H1 (cell line): ENCODE measurements around the gene SP1. TPM values are rescaled to one million over a fixed set of nuclear protein-coding genes. Genes with fewer than 3 reads are reported as not detected.

Experiments
- CTCF ChIA-PET: fragments of 300-600 bp; sonication (Branson Sonifier 250); formaldehyde crosslinking; loops from one replicate; lab custom pipeline; 2021; ENCODE audit not compliant: partially characterized antibody; lab: Charles Lee
- POLR2A ChIA-PET: fragments of 300-600 bp; sonication (Branson Sonifier 250); formaldehyde crosslinking; loops from one replicate; lab custom pipeline; 2021; ENCODE audit warnings: inconsistent platforms; ENCODE audit not compliant: partially characterized antibody; lab: Charles Lee
- DNase-seq, 2 experiments: peaks; one replicate each; pipeline versions ENCODE4 v3.0.0 to v3.0.0-alpha.2; 2010 to 2022; ENCODE audit warnings: low spot score in 2 of 2, low read depth in 1 of 2, mixed read lengths in 1 of 2
- FAIRE-seq: peaks from 2 replicates; lab custom pipeline; 2011; peaks lifted over from hg19 to GRCh38; lab: Jason Lieb, UNC
- H2AFZ ChIP-seq: 2 replicates; pipeline ENCODE4 v1.8.1; 2012; ENCODE audit warnings: low read length, inconsistent platforms
- H2AK5ac ChIP-seq: 2 replicates; pipeline ENCODE4 v1.6.1; 2013; ENCODE audit warnings: low read depth, low read length
- H2BK120ac ChIP-seq: replicated peaks from 2 replicates; pipeline ENCODE3; 2013; ENCODE audit warnings: low read depth, low read length, inconsistent platforms
- H2BK12ac ChIP-seq: 2 replicates; pipeline ENCODE4 v1.6.1; 2013; ENCODE audit warnings: low read depth, low read length
- H2BK15ac ChIP-seq: 2 replicates; pipeline ENCODE4 v1.6.1; 2013; ENCODE audit warnings: low read length
- H2BK20ac ChIP-seq: 2 replicates; pipeline ENCODE4 v1.6.1; 2013; ENCODE audit warnings: low read length
- H2BK5ac ChIP-seq: 2 replicates; pipeline ENCODE4 v1.6.1; 2013; ENCODE audit warnings: low read depth, low read length
- H3K14ac ChIP-seq: 2 replicates; pipeline ENCODE4 v1.6.1; 2013; ENCODE audit warnings: inconsistent platforms; ENCODE audit not compliant: insufficient read length
- H3K18ac ChIP-seq: 2 replicates; pipeline ENCODE4 v1.6.1; 2013; ENCODE audit warnings: low read length; ENCODE audit errors: extremely low read depth
- H3K23ac ChIP-seq: 2 replicates; pipeline ENCODE4 v1.6.1; 2013; ENCODE audit warnings: inconsistent platforms; ENCODE audit not compliant: insufficient read length
- H3K23me2 ChIP-seq: 2 replicates; pipeline ENCODE4 v1.6.1; 2013; ENCODE audit warnings: low read depth, low read length
- H3K27ac ChIP-seq: 2 replicates; pipeline ENCODE4 v1.6.1; 2011; ENCODE audit warnings: low read depth, low read length, inconsistent platforms
- H3K27me3 ChIP-seq, 4 experiments: replicated peaks in 1 of 4; 1 replicate in 1 of 4; 2 replicates in 3 of 4; pipeline versions ENCODE4 v1.6.1 to v1.8.1; 2011 to 2013; ENCODE audit warnings: low read length in 3 of 4, mild to moderate bottlenecking in 3 of 4, inconsistent platforms in 2 of 4, mixed read lengths in 2 of 4, moderate library complexity in 1 of 4; ENCODE audit not compliant: control insufficient read depth in 3 of 4, insufficient read depth in 3 of 4; ENCODE audit errors: extremely low read depth in 1 of 4
- H3K36me3 ChIP-seq, 4 experiments: 2 replicates each; pipeline versions ENCODE4 v1.6.1 to v1.8.1; 2011 to 2013; ENCODE audit warnings: mild to moderate bottlenecking in 4 of 4, low read length in 3 of 4, moderate library complexity in 2 of 4, control low read depth in 1 of 4, inconsistent platforms in 1 of 4; ENCODE audit not compliant: insufficient read depth in 4 of 4, control insufficient read depth in 2 of 4
- H3K4ac ChIP-seq: replicated peaks from 2 replicates; pipeline ENCODE3; 2013; ENCODE audit warnings: low read length, low read depth, mixed read lengths, inconsistent platforms; ENCODE audit not compliant: insufficient read length
- H3K4me1 ChIP-seq, 4 experiments: replicated peaks in 1 of 4; 1 replicate in 1 of 4; 2 replicates in 3 of 4; pipeline versions ENCODE4 v1.6.1 to v1.8.1; 2011 to 2013; ENCODE audit warnings: low read length in 3 of 4, inconsistent platforms in 2 of 4, mixed read lengths in 1 of 4; ENCODE audit not compliant: insufficient read depth in 4 of 4, control insufficient read depth in 3 of 4
- H3K4me2 ChIP-seq, 2 experiments: 2 replicates each; pipeline versions ENCODE4 v1.6.1 to v1.8.1; 2011 to 2013; ENCODE audit warnings: low read depth in 2 of 2, low read length in 2 of 2, control low read depth in 1 of 2, inconsistent platforms in 1 of 2, mild to moderate bottlenecking in 1 of 2; ENCODE audit not compliant: insufficient read depth in 1 of 2
- H3K4me3 ChIP-seq, 4 experiments: fragments of 200-600, 300-600 bp in 1 of 4; sonication (generic), shearing (Covaris generic), sonication (Bioruptor Twin) in 1 of 4; 2 replicates each; pipeline versions ENCODE4 v1.5.1 to v1.8.1; 2011 to 2016; ENCODE audit warnings: low read length in 4 of 4, low read depth in 3 of 4, control low read depth in 2 of 4, inconsistent platforms in 2 of 4, mild to moderate bottlenecking in 2 of 4, mixed read lengths in 1 of 4, moderate library complexity in 1 of 4; ENCODE audit not compliant: insufficient read depth in 2 of 4; ENCODE audit errors: extremely low read depth in 1 of 4
- H3K56ac ChIP-seq: replicated peaks from 2 replicates; pipeline ENCODE3; 2013; ENCODE audit warnings: low read depth, mild to moderate bottlenecking, mixed read lengths, low read length, inconsistent platforms; ENCODE audit not compliant: insufficient read length
- H3K79me1 ChIP-seq: 2 replicates; pipeline ENCODE4 v1.6.1; 2013; ENCODE audit warnings: low read depth, low read length, control low read depth
- H3K79me2 ChIP-seq, 2 experiments: 2 replicates each; pipeline versions ENCODE4 v1.6.1 to v1.8.1; 2012 to 2013; ENCODE audit warnings: low read length in 2 of 2, mild to moderate bottlenecking in 2 of 2, inconsistent platforms in 1 of 2; ENCODE audit not compliant: insufficient read depth in 2 of 2, control insufficient read depth in 1 of 2
- H3K9ac ChIP-seq, 4 experiments: replicated peaks in 1 of 4; 1 replicate in 1 of 4; 2 replicates in 3 of 4; pipeline versions ENCODE4 v1.6.1 to v1.8.1; 2011 to 2013; ENCODE audit warnings: low read depth in 3 of 4, low read length in 3 of 4, control low read depth in 2 of 4, mild to moderate bottlenecking in 2 of 4, moderate library complexity in 2 of 4, inconsistent platforms in 1 of 4; ENCODE audit errors: extremely low read depth in 1 of 4
- H3K9me3 ChIP-seq, 2 experiments: 2 replicates each; pipeline versions ENCODE4 v1.6.1 to v1.8.1; 2012 to 2013; ENCODE audit warnings: mild to moderate bottlenecking in 2 of 2, moderate library complexity in 2 of 2, control low read depth in 1 of 2, inconsistent platforms in 1 of 2, low read depth in 1 of 2, low read length in 1 of 2, mixed read lengths in 1 of 2; ENCODE audit not compliant: insufficient read depth in 2 of 2
- H4K20me1 ChIP-seq, 2 experiments: replicated peaks in 1 of 2; 2 replicates each; pipeline versions ENCODE3 to v1.8.1; 2011 to 2013; ENCODE audit warnings: inconsistent platforms in 2 of 2, low read length in 2 of 2, mild to moderate bottlenecking in 1 of 2; ENCODE audit not compliant: insufficient read depth in 2 of 2, control insufficient read depth in 1 of 2
- H4K5ac ChIP-seq: 2 replicates; pipeline ENCODE4 v1.6.1; 2013; ENCODE audit warnings: low read length, low read depth, mixed read lengths, inconsistent platforms; ENCODE audit not compliant: insufficient read length
- H4K8ac ChIP-seq: 2 replicates; pipeline ENCODE4 v1.8.0; 2013; ENCODE audit warnings: mild to moderate bottlenecking, moderate library complexity, low read length, inconsistent platforms; ENCODE audit not compliant: insufficient read depth; ENCODE audit errors: extremely low read depth
- H4K91ac ChIP-seq: replicated peaks from 2 replicates; pipeline ENCODE3; 2013; ENCODE audit warnings: low read length, mixed read lengths, inconsistent platforms; ENCODE audit not compliant: insufficient read length
- RBBP5 ChIP-seq: IDR thresholded peaks from 2 replicates; pipeline ENCODE4 v1.7.1; 2012; ENCODE audit warnings: low read depth, mild to moderate bottlenecking, inconsistent platforms, low read length, moderate library complexity, borderline replicate concordance
- WGBS, 2 experiments: shearing (Covaris generic) in 1 of 2; methylation state at CpG; one replicate each; pipeline versions ENCODE4 v1.1.6 to v1.1.7; 2013 to 2015; ENCODE audit warnings: low lambda C conversion rate in 2 of 2, mixed read lengths in 2 of 2, inconsistent platforms in 1 of 2, low coverage in 1 of 2, missing lambda C conversion rate in 1 of 2; ENCODE audit not compliant: insufficient replicate concordance in 2 of 2, insufficient coverage in 1 of 2, insufficient read length in 1 of 2; ENCODE audit errors: extremely low coverage in 1 of 2, missing lambda C conversion rate in 1 of 2; 5-methylcytosine and 5-hydroxymethylcytosine counted together
- polyA plus RNA-seq, 7 experiments: library from polyadenylated mRNA; depleted of rRNA in 3 of 7; stranded (reverse) in 5 of 7; unstranded in 2 of 7; fragments of >200 nt in 5 of 7; fragments of 200-250 nt in 2 of 7; gene quantifications; 1 replicate in 5 of 7; 2 replicates in 1 of 7; 4 replicates in 1 of 7; pipeline versions ENCODE4 v1.2.1 to v1.2.3, GENCODE V29; 2011 to 2013; ENCODE audit warnings: missing spikeins in 2 of 7, mixed read lengths in 2 of 7
- total RNA-seq: library from RNA; stranded (reverse); fragmentation: NEBNext Ultra II Directional; extraction: Animal tissue kit (Norgen Biotek cat#: 25700); gene quantifications from 2 replicates; pipeline ENCODE4 v1.2.1, GENCODE V29; 2021

SP1 gene
- total and polyA plus RNA-seq, 2 of the 8 experiments (the other 6 are each of a cell fraction or from before 2014, with no cell fraction given) = 50.7 to 75.2 TPM

DNA sequence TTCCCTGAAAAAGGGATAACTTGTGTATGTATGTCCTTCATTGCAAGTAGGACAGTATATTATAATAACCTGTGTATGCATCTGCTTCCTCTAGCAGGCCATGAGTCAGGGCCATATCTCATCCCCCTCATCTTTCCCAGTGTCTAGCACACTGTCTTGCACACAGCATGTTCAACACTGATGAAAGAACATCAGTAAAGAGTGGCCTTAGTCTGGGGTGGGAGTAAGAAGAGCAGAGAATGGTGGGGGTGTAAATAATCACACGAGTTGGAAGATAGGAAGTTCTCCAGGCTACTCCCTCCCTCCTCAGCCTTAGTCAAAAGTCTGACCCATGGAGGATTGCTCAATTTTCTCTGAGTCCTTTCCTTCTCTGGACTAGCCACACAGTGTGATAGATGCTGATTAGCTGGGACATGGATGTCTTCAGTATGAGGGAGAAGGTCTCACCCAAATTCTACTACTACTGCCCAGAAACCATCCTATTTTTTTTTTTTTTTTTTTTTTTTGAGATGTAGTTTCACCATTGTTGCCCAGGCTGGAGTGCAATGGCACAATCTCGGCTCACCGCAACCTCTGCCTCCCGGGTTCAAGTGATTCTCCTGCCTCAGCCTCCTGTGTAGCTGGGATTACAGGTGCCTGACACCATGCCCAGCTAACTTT lies 14.6 kb upstream of the SP1 start:
- no peak overlapping the region for H3K23ac ChIP-seq
- no peak overlapping the region for H2AK5ac ChIP-seq
- H2AFZ ChIP-seq = no peak overlapping the region
- ChIA-PET POLR2A (interaction anchor here (1.0 to 1.1 kb wide), 2 partner anchors 14 to 21 kb away, joined by 3 to 4 read pairs; no protein-coding TSS in a partner anchor), CTCF (interaction anchor here (1.1 to 2.4 kb wide), 3 partner anchors 13 to 55 kb away, joined by 3 to 20 read pairs (median 4); no protein-coding TSS in a partner anchor)
- no peak overlapping the region for H2BK20ac ChIP-seq
- no peak overlapping the region for H4K91ac ChIP-seq
- H4K8ac ChIP-seq = no peak overlapping the region
- H3K18ac ChIP-seq = no peak overlapping the region
- no peak overlapping the region for H3K14ac ChIP-seq
- H2BK120ac ChIP-seq = no peak overlapping the region
- no peak overlapping the region for H2BK5ac ChIP-seq
- no peak overlapping the region for H3K4ac ChIP-seq
- FAIRE-seq = no peak
- no peaks in the 10 kb centered on the region for H3K36me3 ChIP-seq
- no peak overlapping the region for H3K4me2 ChIP-seq
- no peaks in the 10 kb centered on the region for H3K79me1 ChIP-seq
- H3K56ac ChIP-seq = no peak overlapping the region
- H2BK12ac ChIP-seq = no peak overlapping the region
- no peaks in the 10 kb centered on the region for H3K79me2 ChIP-seq
- H4K20me1 ChIP-seq = no peaks in the 10 kb centered on the region
- H4K5ac ChIP-seq = no peak overlapping the region
- no peak overlapping the region for H3K4me3 ChIP-seq
- H3K4me1 ChIP-seq = no peaks in the 10 kb centered on the region; a peak in 1 of 7 replicates
- H3K9ac ChIP-seq = no peak overlapping the region
- no peaks in the 10 kb centered on the region for H3K27me3 ChIP-seq
- WGBS, 2 experiments = 86% methylated on average over 4 of the region's 4 CpGs; no CpG with 5 or more reads in 1 of the 2 experiments
- no peak overlapping the region for H2BK15ac ChIP-seq
- no peak for DNase-seq
- no peaks in the 10 kb centered on the region for H3K23me2 ChIP-seq
- no peak overlapping the region for H3K27ac ChIP-seq
- H3K9me3 ChIP-seq = no peaks in the 10 kb centered on the region
- no peak for TF ChIP-seq RBBP5
